Thoracic aorta (tissue), 2 donors: ENCODE measurements around the gene NXPH1. TPM values are rescaled to one million over a fixed set of nuclear protein-coding genes. Genes with fewer than 3 reads are reported as not detected.

Experiments used
- ATAC-seq: fragments of 150-250 bp; one replicate; pipeline ENCODE4 v1.8.0; 2017; ENCODE audit warnings: low read depth; ENCODE audit not compliant: insufficient number of reproducible peaks, low FRiP score
- DNase-seq: peaks from one replicate; pipeline ENCODE4 v3.0.0-alpha.2; 2020; ENCODE audit warnings: low spot score
- H3K27ac ChIP-seq, 2 donors: fragments of 200-600 bp; sonication (generic); 1 replicate in 1 of 2; 2 replicates in 1 of 2; pipeline ENCODE4 v1.5.1; 2016; ENCODE audit warnings: mild to moderate bottlenecking in 2 of 2, moderate library complexity in 2 of 2
- H3K27me3 ChIP-seq: fragments of 200-600 bp; sonication (generic); replicated peaks from 2 replicates; pipeline ENCODE4 v1.6.0; 2016; ENCODE audit warnings: mild to moderate bottlenecking; ENCODE audit not compliant: insufficient read depth
- H3K36me3 ChIP-seq: fragments of 200-600 bp; sonication (generic); one replicate; pipeline ENCODE4 v1.5.1; 2016
- H3K4me1 ChIP-seq, 2 donors: fragments of 200-600 bp; sonication (generic); 1 replicate in 1 of 2; 2 replicates in 1 of 2; pipeline versions ENCODE4 v1.5.1 to v1.6.0; 2016; ENCODE audit warnings: low read depth in 2 of 2, mild to moderate bottlenecking in 1 of 2; ENCODE audit not compliant: control insufficient read depth in 1 of 2
- H3K4me3 ChIP-seq: fragments of 200-600 bp; sonication (generic); 2 replicates; pipeline ENCODE4 v1.5.1; 2016; ENCODE audit warnings: mild to moderate bottlenecking
- H3K9me3 ChIP-seq: fragments of 200-600 bp; sonication (generic); 2 replicates; pipeline ENCODE4 v1.5.1; 2016
- CTCF ChIP-seq: fragments of 200-600 bp; sonication (generic); IDR thresholded peaks from one replicate; pipeline ENCODE4 v1.5.1; 2019; ENCODE audit warnings: antibody characterized with exemption
- total RNA-seq, 2 donors: library from RNA; depleted of rRNA; stranded (reverse); fragments of >200 nt; gene quantifications; one replicate each; pipeline versions ENCODE4 v1.1.0 to v1.2.3, GENCODE V29; 2016

The NXPH1 gene
- total RNA-seq, 2 donors from 2014 or later = not detected

- TF ChIP-seq CTCF = no peak
- DNase-seq (no peak), ATAC-seq (no peak)
- Histone ChIP-seq H3K4me1 (no peaks in the 10 kb centered on the region), H3K4me3 (no peak overlapping the region), H3K27ac (no peak overlapping the region), H3K36me3 (no peaks in the 10 kb centered on the region), H3K27me3 (no peaks in the 10 kb centered on the region), H3K9me3 (no peaks in the 10 kb centered on the region)
Observed at GRCh38 chr7:8515640-8516185, 82.3 kb downstream of the NXPH1 start.

DNA sequence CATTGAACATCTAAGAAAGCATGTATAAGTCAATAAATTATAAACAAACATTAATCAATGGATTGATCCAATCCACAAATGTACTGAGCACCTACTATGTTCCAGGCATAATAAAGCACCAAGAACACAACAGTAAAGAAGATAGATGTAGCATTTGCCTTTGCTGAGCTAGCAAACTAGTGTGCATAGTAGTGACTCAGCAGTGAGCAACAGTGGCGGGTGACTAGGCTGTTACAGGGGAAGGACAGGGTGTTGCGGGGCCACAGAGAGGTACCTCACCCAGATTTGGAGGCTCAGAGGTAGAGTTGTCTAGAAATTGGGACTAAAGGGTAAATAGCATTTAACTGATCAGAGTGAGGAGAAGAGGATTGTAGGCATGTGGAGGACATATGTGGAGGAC is 83.6 kb downstream of the NXPH1 start:
- no peaks in the 10 kb centered on the region for H3K4me1 ChIP-seq
- H3K27ac ChIP-seq = no peak overlapping the region
- H3K36me3 ChIP-seq = no peaks in the 10 kb centered on the region
- ATAC-seq (no peak), DNase-seq (no peak)
- H3K4me3 ChIP-seq = no peak overlapping the region
- no peaks in the 10 kb centered on the region for H3K27me3 ChIP-seq
- no peak for TF ChIP-seq CTCF
- no peaks in the 10 kb centered on the region for H3K9me3 ChIP-seq

DNA sequence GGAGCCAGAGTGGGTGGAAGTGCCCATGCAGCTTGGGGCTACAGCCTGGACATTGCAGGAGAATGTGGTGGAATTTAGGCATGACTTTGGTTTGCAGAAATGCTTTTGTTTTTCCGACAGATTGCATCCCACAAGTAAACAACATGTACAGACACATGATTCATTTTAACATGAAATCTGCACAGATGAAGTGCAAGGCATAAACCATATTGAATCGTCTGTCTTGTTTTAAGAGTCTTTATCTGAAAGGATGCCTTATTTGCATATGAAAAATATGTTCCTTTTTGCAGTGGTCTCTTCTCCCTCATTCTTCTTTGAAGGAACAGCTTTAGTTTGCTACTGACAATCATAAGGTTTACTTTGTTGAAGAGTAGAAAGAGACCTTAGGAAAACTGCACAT is 94.9 kb downstream of the NXPH1 start:
- no peaks in the 10 kb centered on the region for H3K4me1 ChIP-seq
- no peaks in the 10 kb centered on the region for H3K27me3 ChIP-seq
- no peaks in the 10 kb centered on the region for H3K9me3 ChIP-seq
- no peaks in the 10 kb centered on the region for H3K36me3 ChIP-seq
- H3K4me3 ChIP-seq = no peak overlapping the region
- ATAC-seq (no peak), DNase-seq (no peak)
- TF ChIP-seq CTCF = no peak
- no peak overlapping the region for H3K27ac ChIP-seq

DNA sequence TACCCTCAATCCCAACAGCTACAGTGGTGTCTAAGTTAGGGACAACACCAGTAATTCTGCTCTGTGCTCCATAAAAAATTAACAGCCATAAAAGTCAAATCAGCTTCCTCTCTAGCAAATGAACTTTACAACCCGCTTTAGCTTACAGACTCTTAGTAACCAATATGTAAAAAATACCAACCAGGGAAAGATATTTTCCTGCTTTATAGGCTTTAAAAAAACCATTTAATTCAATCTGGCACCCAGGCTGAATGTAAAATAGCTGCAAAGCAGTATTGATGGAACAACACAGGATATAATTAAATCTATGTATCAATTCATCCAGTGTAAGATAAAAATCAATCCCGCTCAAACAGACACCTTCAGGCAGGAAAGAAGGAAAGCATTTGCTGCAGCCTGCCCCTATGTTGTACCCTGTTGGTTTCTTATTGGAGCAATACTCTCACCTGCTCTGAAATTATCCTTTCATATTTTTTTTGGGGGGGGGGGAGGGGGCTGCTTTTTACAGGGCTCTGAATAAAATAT is 98.6 kb downstream of the NXPH1 start:
- no peaks in the 10 kb centered on the region for H3K4me1 ChIP-seq
- no peaks in the 10 kb centered on the region for H3K36me3 ChIP-seq
- no peak overlapping the region for H3K27ac ChIP-seq
- H3K9me3 ChIP-seq = no peaks in the 10 kb centered on the region
- DNase-seq (no peak), ATAC-seq (no peak)
- no peaks in the 10 kb centered on the region for H3K27me3 ChIP-seq
- no peak for TF ChIP-seq CTCF
- no peak overlapping the region for H3K4me3 ChIP-seq

DNA sequence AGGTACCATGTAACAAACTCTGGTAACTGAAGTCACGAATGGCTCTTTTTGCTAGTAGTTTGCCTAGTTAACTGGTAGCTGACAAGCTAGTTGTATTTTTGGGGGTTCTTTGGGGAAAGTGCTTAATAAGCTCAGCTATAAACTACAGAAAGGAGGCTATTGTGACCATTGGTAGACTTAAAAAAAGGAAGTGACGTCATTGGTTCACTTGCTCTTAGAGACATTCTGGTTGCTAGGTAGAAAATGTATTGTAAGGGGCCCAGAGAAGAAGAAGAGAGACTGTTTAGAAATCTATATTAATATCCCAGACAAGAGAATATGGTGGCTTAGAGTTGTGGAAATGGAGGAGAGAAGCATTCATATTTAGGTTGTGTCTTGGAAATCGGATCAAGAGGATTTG is 103.0 kb downstream of the NXPH1 start:
- TF ChIP-seq CTCF = no peak
- Histone ChIP-seq H3K4me3 (no peak overlapping the region), H3K4me1 (no peaks in the 10 kb centered on the region), H3K36me3 (no peaks in the 10 kb centered on the region), H3K27me3 (no peaks in the 10 kb centered on the region), H3K9me3 (no peaks in the 10 kb centered on the region), H3K27ac (no peak overlapping the region)
- no peak for DNase-seq
- no peak for ATAC-seq
